PC-9 (cell line): Measurements from ENCODE around the gene GPC5. TPM values are rescaled to one million over a fixed set of nuclear protein-coding genes. Genes with fewer than 3 reads are reported as not detected.

ENCODE experiments used
- BruUV-seq: library from RNA; stranded (reverse); fragments of 400-500 nt; replicated peaks from 2 replicates; lab custom pipeline; 2021; lab: Mats Ljungman, UMichigan
- CTCF ChIA-PET: fragments of 300-600 bp; sonication (Branson Sonifier 250); formaldehyde crosslinking; loops from one replicate; lab custom pipeline; 2022; ENCODE audit warnings: antibody characterized with exemption; lab: Charles Lee
- POLR2A ChIA-PET: fragments of 300-600 bp; sonication (Branson Sonifier 250); formaldehyde crosslinking; loops from one replicate; lab custom pipeline; 2022; ENCODE audit warnings: antibody characterized with exemption; ENCODE audit not compliant: unreplicated experiment; lab: Charles Lee
- DNase-seq, 2 experiments: peaks; one replicate each; pipeline versions ENCODE4 v3.0.0 to v3.0.0-alpha.2; 2015 to 2022; ENCODE audit warnings: mixed read lengths in 1 of 2
- H2AFZ ChIP-seq: fragments of 200-600 bp; sonication (generic); 2 replicates; pipeline ENCODE4 v1.8.1; 2017; ENCODE audit warnings: antibody characterized with exemption
- H3F3A ChIP-seq: fragments of 200-600 bp; sonication (generic); 2 replicates; pipeline ENCODE4 v1.8.1; 2017; ENCODE audit warnings: antibody characterized with exemption, mild to moderate bottlenecking, low read depth; ENCODE audit not compliant: insufficient read depth
- H3K27ac ChIP-seq: fragments of 200-600 bp; sonication (generic); 2 replicates; pipeline ENCODE4 v1.6.1; 2016; ENCODE audit warnings: mixed run types
- H3K27me3 ChIP-seq: fragments of 200-600 bp; sonication (generic); 2 replicates; pipeline ENCODE4 v1.6.1; 2016; ENCODE audit warnings: low read depth, mixed run types; ENCODE audit not compliant: insufficient read depth
- H3K36me3 ChIP-seq: fragments of 200-600 bp; sonication (generic); 2 replicates; pipeline ENCODE4 v1.6.1; 2016; ENCODE audit warnings: low read depth, mixed run types
- H3K4me1 ChIP-seq: fragments of 200-600 bp; sonication (generic); replicated peaks from 2 replicates; pipeline ENCODE4 v1.6.1; 2016; ENCODE audit warnings: mixed run types; ENCODE audit not compliant: insufficient read depth
- H3K4me2 ChIP-seq: fragments of 200-600 bp; sonication (generic); 2 replicates; pipeline ENCODE4 v1.6.1; 2017; ENCODE audit warnings: mixed run types
- H3K4me3 ChIP-seq: fragments of 200-600 bp; sonication (generic); 2 replicates; pipeline ENCODE4 v1.6.1; 2016; ENCODE audit warnings: mixed run types
- H3K79me2 ChIP-seq: fragments of 200-600 bp; sonication (generic); 2 replicates; pipeline ENCODE4 v1.6.1; 2017; ENCODE audit warnings: low read depth, mixed run types
- H3K9me2 ChIP-seq: fragments of 200-600 bp; sonication (generic); 2 replicates; pipeline ENCODE4 v1.8.1; 2017; ENCODE audit warnings: mild to moderate bottlenecking; ENCODE audit not compliant: insufficient read depth
- H3K9me3 ChIP-seq: fragments of 200-600 bp; sonication (generic); 2 replicates; pipeline ENCODE4 v1.8.1; 2016; ENCODE audit warnings: low read depth; ENCODE audit not compliant: insufficient read depth
- H4K20me1 ChIP-seq: fragments of 200-600 bp; sonication (generic); 2 replicates; pipeline ENCODE4 v1.8.1; 2017; ENCODE audit not compliant: insufficient read depth
- CTCF ChIP-seq: fragments of 200-600 bp; sonication (generic); conservative IDR thresholded peaks from 2 replicates; pipeline ENCODE4 v1.6.1; 2017; ENCODE audit warnings: mixed run types, antibody characterized with exemption, mild to moderate bottlenecking, moderate library complexity
- EZH2 ChIP-seq: fragments of 200-600 bp; sonication (generic); IDR thresholded peaks from 2 replicates; pipeline ENCODE4 v1.8.0; 2017; ENCODE audit warnings: antibody characterized with exemption, low read depth
- intact Hi-C: fragments of 100-400 bp; cut with micrococcal nuclease; formaldehyde crosslinking; loops from one replicate; pipeline ENCODE4 v1.10.0; 2022; ENCODE audit not compliant: unreplicated experiment
- total RNA-seq: library from RNA; stranded (reverse); gene quantifications from 2 replicates; pipeline ENCODE4 v1.2.3, GENCODE V29; 2021

Gene GPC5
- total RNA-seq, 1 experiment from 2014 or later: not detected

- no peak for DNase-seq
- Histone ChIP-seq H3K27me3 (no peaks in the 10 kb centered on the region), H3K27ac (no peak overlapping the region), H3K4me1 (no peaks in the 10 kb centered on the region), H4K20me1 (no peaks in the 10 kb centered on the region), H3K9me3 (no peaks in the 10 kb centered on the region), H3K4me3 (no peak overlapping the region), H3F3A (no peaks in the 10 kb centered on the region), H2AFZ (no peak overlapping the region), H3K4me2 (no peak overlapping the region), H3K36me3 (no peaks in the 10 kb centered on the region), H3K9me2 (no peaks in the 10 kb centered on the region), H3K79me2 (no peaks in the 10 kb centered on the region)
- POLR2A ChIA-PET: no interaction called here
- CTCF ChIA-PET: no interaction called here
- TF ChIP-seq CTCF (no peak), EZH2 (no peak)
- BruUV-seq: no TSS peak
- intact Hi-C loops: no loop called here
Measured at GRCh38 chr13:92150606-92151005, 752.2 kb downstream of the GPC5 start.

- intact Hi-C loops: no loop called here
- no peak overlapping the region for H2AFZ ChIP-seq
- no peaks in the 10 kb centered on the region for H3K4me1 ChIP-seq
- H3K36me3 ChIP-seq: no peaks in the 10 kb centered on the region
- H4K20me1 ChIP-seq: no peaks in the 10 kb centered on the region
- no peaks in the 10 kb centered on the region for H3K9me3 ChIP-seq
- H3K27me3 ChIP-seq: no peaks in the 10 kb centered on the region
- H3K27ac ChIP-seq: no peak overlapping the region
- no TSS peak for BruUV-seq
- no peaks in the 10 kb centered on the region for H3K79me2 ChIP-seq
- 0 out of 2 replicates have a peak overlapping the region, but pooled peaks have one; percentile 26 for H3K4me2 ChIP-seq
- no peaks in the 10 kb centered on the region for H3F3A ChIP-seq
- ChIA-PET POLR2A (no interaction called here), CTCF (no interaction called here)
- TF ChIP-seq EZH2 (no peak), CTCF (no peak)
- no peak for DNase-seq
- H3K9me2 ChIP-seq: no peaks in the 10 kb centered on the region
- H3K4me3 ChIP-seq: no peak overlapping the region
Measured at GRCh38 chr13:92158346-92158745, 759.9 kb downstream of the GPC5 start.

DNA sequence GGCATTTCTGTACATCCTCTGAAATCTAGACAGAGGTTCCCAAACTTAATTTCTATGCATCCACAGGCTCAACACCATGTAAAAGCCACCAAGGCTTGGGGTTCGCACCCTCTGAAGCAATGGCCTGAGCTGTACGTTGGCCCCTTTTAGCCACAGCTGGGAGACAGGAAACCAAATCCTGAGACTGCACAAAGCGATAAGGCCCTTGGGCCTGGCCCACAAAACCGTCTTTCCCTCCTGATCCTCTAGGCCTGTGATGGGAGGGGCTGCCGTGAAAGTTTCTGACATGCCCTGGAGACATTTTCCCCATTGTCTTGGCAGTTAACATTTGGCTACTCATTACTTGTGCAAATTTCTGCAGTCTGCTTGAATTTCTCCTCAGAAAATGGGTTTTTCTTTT is 766.4 kb downstream of the GPC5 start:
- Histone ChIP-seq H3K4me1 (no peaks in the 10 kb centered on the region), H3K27me3 (no peaks in the 10 kb centered on the region), H2AFZ (no peak overlapping the region), H3K4me3 (no peak overlapping the region), H3K9me3 (no peaks in the 10 kb centered on the region), H3K27ac (no peak overlapping the region), H3K36me3 (no peaks in the 10 kb centered on the region), H3F3A (no peaks in the 10 kb centered on the region), H3K9me2 (no peaks in the 10 kb centered on the region), H4K20me1 (no peaks in the 10 kb centered on the region), H3K79me2 (no peaks in the 10 kb centered on the region), H3K4me2 (no peak overlapping the region)
- CTCF ChIA-PET: no interaction called here
- intact Hi-C loops: no loop called here
- no peak for DNase-seq
- TF ChIP-seq EZH2 (no peak), CTCF (no peak)
- no TSS peak for BruUV-seq
- POLR2A ChIA-PET: no interaction called here
